ENCODE data around the gene ZCCHC8. TPM values are rescaled to one million over a fixed set of nuclear protein-coding genes. Genes with fewer than 3 reads are reported as not detected.

Gene ZCCHC8
- total and polyA plus RNA-seq, 2 of the 8 experiments (the other 6 are each of a cell fraction or from before 2014, with no cell fraction given): 13.8 to 28.9 TPM

DNA sequence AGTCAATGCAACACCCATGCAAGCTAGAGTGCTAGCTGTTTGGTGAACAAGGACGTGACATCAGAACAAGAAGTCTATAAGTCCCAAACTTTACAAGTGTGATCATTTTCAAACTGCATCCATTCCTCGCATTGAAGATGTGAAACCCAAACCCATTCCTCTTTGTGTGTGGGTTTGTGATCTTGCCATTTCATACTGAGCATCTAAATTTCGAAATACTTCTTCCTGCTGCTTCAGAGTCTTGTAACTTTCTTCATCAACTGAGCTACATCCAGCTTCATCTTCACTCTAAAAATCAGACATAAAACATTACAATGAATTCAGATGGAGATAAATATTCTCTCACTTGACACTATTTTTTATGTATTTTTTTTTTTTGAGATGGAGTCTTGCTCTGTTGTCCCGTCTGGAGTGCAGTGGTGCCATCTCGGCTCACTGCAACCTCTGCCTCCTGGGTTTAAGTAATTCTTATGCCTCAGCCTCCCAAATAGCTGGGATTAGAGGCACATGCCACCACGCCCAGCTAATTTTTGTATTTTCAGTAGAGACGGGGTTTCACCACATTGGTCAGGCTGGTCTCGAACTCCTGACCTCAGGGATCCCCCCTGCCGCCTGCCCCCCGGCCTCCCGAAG lies 4.8 kb upstream of the ZCCHC8 start:
- no peaks in the 10 kb centered on the region for H3K27me3 ChIP-seq (replicated peaks in 1 of 4; ENCODE audit: control insufficient read depth in 3 of 4, extremely low read depth in 1 of 4, insufficient read depth in 3 of 4, low read length in 3 of 4)
- no peaks in the 10 kb centered on the region for H3K9me3 ChIP-seq (ENCODE audit: insufficient read depth in 2 of 2, low read depth in 1 of 2, low read length in 1 of 2)
- peaks cover 0 to 6% of the 10 kb centered on the region in 2 experiments for H4K20me1 ChIP-seq (replicated peaks in 1 of 2; ENCODE audit: control insufficient read depth in 1 of 2, insufficient read depth in 2 of 2, low read length in 2 of 2)
- no peak overlapping the region for H3K4ac ChIP-seq (replicated peaks; ENCODE audit: insufficient read length, low read depth, low read length)
- POLR2A ChIA-PET (ENCODE audit: partially characterized antibody): interaction anchor here (47.9 to 49.0 kb wide), 2 partner anchors 1 to 21 kb away, joined by 1221 read pairs; partner anchors contain the start of genes KNTC1, RSRC2 and ZCCHC8
- H3K56ac ChIP-seq (replicated peaks; ENCODE audit: insufficient read length, low read depth, low read length): no peak overlapping the region
- H2AFZ ChIP-seq (ENCODE audit: low read length): no peak overlapping the region
- no peak overlapping the region for H3K23ac ChIP-seq (ENCODE audit: insufficient read length)
- peaks cover 36 to 73% (median 55%) of the 10 kb centered on the region in 4 experiments for H3K36me3 ChIP-seq (ENCODE audit: control insufficient read depth in 2 of 4, insufficient read depth in 4 of 4, low read length in 3 of 4)
- CTCF ChIA-PET (ENCODE audit: partially characterized antibody): no interaction called here
- H4K5ac ChIP-seq (ENCODE audit: insufficient read length, low read depth, low read length): no peak overlapping the region
- H3K79me1 ChIP-seq (ENCODE audit: low read depth, low read length): no peaks in the 10 kb centered on the region; the same call in 1 of the 2 replicates
- H3K23me2 ChIP-seq (ENCODE audit: low read depth, low read length): no peaks in the 10 kb centered on the region
- no peak overlapping the region; a peak in 1 of 7 replicates for H3K9ac ChIP-seq (replicated peaks in 1 of 4; ENCODE audit: extremely low read depth in 1 of 4, low read depth in 3 of 4, low read length in 3 of 4)
- no peak overlapping the region for H3K18ac ChIP-seq (ENCODE audit: extremely low read depth, low read length)
- no peak overlapping the region for H2BK15ac ChIP-seq (ENCODE audit: low read length)
- H3K4me1 ChIP-seq (replicated peaks in 1 of 4; ENCODE audit: control insufficient read depth in 3 of 4, insufficient read depth in 4 of 4, low read length in 3 of 4): 0 out of 7 replicates have a peak, but pooled peaks cover 0 to 3% (median 0%) of the 10 kb centered on the region in 4 experiments
- TF ChIP-seq, protein P1, sequence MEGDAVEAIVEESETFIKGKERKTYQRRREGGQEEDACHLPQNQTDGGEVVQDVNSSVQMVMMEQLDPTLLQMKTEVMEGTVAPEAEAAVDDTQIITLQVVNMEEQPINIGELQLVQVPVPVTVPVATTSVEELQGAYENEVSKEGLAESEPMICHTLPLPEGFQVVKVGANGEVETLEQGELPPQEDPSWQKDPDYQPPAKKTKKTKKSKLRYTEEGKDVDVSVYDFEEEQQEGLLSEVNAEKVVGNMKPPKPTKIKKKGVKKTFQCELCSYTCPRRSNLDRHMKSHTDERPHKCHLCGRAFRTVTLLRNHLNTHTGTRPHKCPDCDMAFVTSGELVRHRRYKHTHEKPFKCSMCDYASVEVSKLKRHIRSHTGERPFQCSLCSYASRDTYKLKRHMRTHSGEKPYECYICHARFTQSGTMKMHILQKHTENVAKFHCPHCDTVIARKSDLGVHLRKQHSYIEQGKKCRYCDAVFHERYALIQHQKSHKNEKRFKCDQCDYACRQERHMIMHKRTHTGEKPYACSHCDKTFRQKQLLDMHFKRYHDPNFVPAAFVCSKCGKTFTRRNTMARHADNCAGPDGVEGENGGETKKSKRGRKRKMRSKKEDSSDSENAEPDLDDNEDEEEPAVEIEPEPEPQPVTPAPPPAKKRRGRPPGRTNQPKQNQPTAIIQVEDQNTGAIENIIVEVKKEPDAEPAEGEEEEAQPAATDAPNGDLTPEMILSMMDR (IDR thresholded peaks at IDR 0.05; ENCODE audit: control extremely low read depth in 1 of 3, insufficient read depth in 1 of 3, low read depth in 1 of 3, low read length in 3 of 3): no peak
- TF ChIP-seq POLR2A (IDR thresholded peaks at IDR 0.05; ENCODE audit: control extremely low read depth in 1 of 2, low read depth in 2 of 2, low read length in 2 of 2): peak in 1 of 2 experiments; percentile 40; a peak in 1 of 3 replicates
- no peak overlapping the region for H2BK120ac ChIP-seq (replicated peaks; ENCODE audit: low read depth, low read length)
- 95% methylated on average over 11 of the region's 11 CpGs; no CpG with 5 or more reads in 1 of the 2 experiments for WGBS, 2 experiments (ENCODE audit: extremely low coverage in 1 of 2, insufficient coverage in 1 of 2, insufficient read length in 1 of 2, insufficient replicate concordance in 2 of 2, low coverage in 1 of 2, low lambda C conversion rate in 2 of 2, missing lambda C conversion rate in 1 of 2)
- no peak overlapping the region for H2BK20ac ChIP-seq (ENCODE audit: low read length)
- no peak for FAIRE-seq
- no peaks in the 10 kb centered on the region for H3K79me2 ChIP-seq (ENCODE audit: control insufficient read depth in 1 of 2, insufficient read depth in 2 of 2, low read length in 2 of 2)
- H4K8ac ChIP-seq (ENCODE audit: extremely low read depth, insufficient read depth, low read length): no peak overlapping the region; the same call in 1 of the 2 replicates
- DNase-seq (ENCODE audit: low read depth in 1 of 2, low spot score in 2 of 2): no peak
- H2AK5ac ChIP-seq (ENCODE audit: low read depth, low read length): no peak overlapping the region
- H4K91ac ChIP-seq (replicated peaks; ENCODE audit: insufficient read length, low read length): no peak overlapping the region
- no peak overlapping the region for H2BK12ac ChIP-seq (ENCODE audit: low read depth, low read length)
- no peak overlapping the region for H3K4me3 ChIP-seq (ENCODE audit: extremely low read depth in 1 of 4, insufficient read depth in 2 of 4, low read depth in 3 of 4, low read length in 4 of 4)
- no peak overlapping the region for H2BK5ac ChIP-seq (ENCODE audit: low read depth, low read length)
- no peak overlapping the region for H3K14ac ChIP-seq (ENCODE audit: insufficient read length)
- no peak overlapping the region for H3K27ac ChIP-seq (ENCODE audit: low read depth, low read length)
- no peak overlapping the region for H3K4me2 ChIP-seq (ENCODE audit: insufficient read depth in 1 of 2, low read depth in 2 of 2, low read length in 2 of 2)

Measured in H1 (cell line).